Stimulated activated CD4-positive, alpha-beta T cell treated with anti-CD3 and anti-CD28 coated beads, Interleukin-4, amount 100 ng/mL, for 1 hour (primary cell): Measurements from ENCODE around the gene MCHR1.
"Not testable (repeated sequence)": the region's sequence is repeated elsewhere in the genome, so short reads cannot be mapped to it uniquely, and the experiment has no call there.

Source experiments
- DNase-seq: peaks from one replicate; pipeline ENCODE4 v3.0.0-alpha.2; 2020

MCHR1 gene

DNA sequence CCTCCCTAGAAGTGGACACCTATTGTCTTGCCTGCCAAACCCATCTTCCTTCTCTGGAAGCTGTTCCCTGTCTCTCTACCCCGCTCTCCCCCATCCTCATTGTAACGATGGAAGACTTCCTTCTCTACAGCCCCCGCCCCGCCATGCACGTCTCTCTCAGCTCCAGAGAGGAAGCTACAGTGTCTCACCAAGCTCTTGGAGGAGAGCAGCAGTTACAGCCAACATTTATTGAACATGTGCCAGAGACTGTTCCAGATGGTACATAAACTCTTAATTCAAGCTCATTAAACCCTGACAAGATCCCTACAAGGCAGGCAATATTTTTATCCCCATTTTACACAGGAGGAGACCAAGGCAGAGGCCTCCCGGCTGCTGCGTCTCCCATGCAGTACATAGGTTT is 15.1 kb downstream of the MCHR1 start:
- DNase-seq: no peak

DNA sequence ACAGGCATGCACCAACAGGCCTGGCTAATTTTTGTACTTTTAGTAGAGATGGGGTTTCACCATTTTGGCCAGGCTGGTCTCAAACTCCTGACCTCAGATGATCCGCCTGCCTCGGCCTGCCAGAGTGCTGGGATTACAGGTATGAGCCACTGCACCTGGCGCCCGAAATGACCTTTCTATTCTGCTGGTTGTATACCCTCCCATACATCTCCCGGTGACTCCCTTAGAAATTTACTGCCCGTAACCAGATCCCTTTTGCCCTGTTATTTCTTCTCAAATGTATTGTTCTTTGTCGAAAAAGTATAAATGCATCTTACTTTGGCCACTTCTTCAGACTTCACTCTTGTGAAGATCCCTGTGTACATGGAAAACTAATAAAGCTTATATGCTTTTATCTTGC is 22.0 kb downstream of the MCHR1 start:
- DNase-seq: no peak

DNA sequence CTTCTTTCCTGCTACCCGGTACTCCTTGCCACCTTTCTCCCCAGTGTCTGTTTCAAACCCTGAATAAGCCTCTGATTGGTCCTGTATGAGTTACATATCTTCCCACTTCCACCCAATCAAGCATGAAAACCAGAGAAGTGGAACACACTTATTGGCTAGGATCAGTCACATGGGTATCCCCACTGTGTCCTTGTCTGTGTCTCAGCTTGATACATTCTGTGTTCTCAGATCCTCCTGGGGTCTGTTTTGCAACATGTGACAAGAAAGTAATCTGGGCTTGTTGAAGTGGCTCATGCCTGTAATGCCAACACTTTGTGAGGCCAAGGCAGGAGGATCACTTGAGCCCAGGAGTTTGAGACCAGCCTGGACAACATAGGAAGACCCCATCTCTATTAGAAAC is 23.9 kb downstream of the MCHR1 start:
- no peak for DNase-seq

DNA sequence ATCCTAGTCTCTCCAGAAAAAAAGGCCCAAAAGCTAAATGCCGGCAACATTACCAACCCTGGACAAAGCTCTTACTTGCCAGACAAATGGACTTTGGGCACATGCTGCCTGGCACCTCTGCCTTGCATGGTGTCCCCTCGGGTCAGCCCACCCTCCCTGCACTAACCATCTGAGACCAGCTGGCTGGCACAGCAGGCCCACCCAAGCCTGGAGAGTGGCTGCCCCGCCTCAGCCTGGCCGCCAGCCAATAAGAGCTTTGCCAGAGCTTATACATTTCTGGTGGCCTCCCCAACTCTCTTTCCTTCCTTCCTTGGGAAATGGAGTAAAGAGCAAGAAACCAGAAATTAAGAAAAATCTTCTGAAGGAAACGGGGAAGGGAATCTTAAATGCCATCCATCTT is 24.5 kb downstream of the MCHR1 start:
- DNase-seq: no peak

DNA sequence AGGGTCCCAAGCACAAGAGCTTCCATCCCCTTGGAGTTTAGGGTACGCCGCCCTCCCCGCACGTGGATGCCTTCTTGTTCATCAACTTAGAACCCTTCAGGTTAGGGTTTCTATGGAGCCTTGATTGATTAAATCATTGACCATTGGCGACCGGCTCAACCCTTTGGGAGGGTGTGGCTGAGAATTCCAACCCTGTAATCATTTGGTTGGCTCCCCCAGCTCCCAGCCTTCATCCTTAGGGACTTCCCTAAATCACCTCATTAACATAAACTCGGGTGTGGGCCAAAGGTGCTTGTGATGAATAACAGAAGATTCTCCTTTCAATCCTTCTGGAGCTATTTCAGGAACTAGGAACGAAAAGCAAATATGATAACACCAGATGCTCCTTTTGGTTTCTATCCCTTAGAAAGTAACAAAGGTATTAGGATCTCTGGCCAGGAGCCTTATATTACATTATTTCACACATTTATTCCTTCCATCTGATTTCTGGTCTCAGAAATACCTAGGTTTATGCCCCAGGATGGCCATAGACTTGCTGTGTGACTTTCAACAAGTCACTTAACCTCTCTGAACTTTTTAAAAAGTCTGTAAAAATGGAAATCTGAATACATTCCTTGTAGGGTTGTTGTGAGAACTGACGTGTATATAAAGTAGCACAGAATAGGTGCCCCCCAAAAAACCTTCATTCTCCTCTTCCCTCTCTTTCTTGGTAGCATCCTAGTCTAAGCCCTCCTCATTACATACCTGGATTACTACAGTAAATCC is 26.8 kb downstream of the MCHR1 start:
- no peak for DNase-seq

DNA sequence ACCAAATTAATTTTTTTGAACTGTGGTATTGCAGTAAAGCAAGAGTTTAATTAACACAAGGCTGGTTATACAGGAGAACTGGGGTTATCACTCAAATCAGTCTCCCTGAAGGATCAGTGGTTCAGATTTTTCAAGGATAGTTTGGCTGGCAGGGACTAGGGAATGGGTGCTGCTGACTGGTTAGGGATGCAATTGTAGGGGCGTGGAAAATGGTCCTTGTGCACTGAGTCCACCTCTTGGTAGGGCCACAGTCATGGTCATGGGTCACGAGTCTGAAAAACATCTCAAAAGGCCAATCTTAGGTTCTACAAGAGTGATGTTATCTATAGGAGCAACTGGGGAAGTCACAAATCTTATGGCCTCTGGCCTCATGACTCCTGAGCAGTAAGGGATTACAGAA is 27.9 kb downstream of the MCHR1 start:
- DNase-seq: no peak

DNA sequence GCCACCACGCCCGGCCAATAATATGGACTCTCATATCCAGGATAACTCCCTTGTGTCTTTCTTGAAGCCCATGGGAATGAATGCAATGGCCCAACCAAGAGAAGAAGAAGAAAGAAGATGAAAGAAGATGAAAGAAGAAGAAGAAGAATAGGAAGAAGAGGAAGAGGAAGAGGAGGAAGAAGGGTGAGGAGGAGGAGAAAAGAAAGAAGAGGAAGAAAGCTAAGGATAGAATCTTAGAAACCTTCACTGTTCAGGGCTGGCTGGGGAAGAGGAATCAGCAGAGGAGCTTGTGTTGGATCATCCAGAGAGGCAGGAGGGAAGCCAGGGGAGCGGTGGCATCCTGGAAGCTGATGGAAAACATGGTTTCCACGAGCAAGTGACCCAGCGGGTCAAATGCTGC is 28.9 kb downstream of the MCHR1 start:
- no peak for DNase-seq

DNA sequence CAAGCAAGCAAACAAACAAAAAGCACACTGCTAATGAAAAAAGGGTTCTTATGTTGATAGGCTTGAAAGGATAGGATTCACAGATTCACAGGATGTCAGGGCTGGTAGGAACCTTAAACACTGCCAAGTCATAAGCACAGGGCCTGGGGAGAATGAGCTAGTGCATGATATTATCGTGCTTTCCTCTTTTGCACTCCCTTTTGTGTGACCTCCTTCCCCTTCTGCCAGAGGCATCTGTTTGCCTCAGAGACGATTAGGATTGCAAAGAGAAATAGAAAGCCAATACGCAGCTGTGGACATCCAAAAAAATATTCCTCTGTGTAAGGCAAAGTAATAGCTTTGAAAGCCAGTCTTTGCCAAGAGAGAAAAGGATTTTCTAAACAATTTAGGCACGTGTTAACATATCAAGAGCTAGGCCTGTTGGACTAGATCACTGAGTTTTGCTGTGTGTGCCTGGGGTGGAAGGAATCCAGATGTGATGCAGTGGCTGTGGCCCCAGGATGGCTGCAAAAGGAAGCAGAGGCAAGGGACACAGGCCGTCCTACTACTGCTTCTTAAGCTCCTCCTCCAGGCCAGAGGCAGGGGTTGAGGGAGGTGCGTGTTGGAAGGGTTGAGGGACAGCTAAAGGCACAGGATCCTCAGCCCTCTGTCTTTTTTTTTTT is 30.6 kb downstream of the MCHR1 start:
- no peak for DNase-seq

DNA sequence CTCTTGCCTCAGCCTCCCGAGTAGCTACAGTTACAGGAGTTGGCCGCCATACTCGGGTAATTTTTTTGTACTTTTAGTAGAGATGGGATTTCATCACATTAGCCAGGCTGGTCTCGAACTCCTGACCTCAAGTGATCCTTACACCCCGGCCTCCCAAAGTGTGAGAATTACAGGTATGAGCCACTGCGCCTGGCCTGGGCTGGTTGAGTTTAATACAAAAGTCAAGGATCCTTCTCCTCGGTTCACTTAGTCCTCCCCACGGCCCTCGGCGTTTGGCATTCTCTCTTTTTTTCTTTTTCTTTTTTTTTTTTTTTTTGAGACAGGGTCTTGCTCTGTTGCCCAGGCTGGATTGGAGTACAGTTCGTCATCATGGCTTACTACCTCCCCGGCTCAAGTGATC is 33.0 kb downstream of the MCHR1 start:
- no peak for DNase-seq

DNA sequence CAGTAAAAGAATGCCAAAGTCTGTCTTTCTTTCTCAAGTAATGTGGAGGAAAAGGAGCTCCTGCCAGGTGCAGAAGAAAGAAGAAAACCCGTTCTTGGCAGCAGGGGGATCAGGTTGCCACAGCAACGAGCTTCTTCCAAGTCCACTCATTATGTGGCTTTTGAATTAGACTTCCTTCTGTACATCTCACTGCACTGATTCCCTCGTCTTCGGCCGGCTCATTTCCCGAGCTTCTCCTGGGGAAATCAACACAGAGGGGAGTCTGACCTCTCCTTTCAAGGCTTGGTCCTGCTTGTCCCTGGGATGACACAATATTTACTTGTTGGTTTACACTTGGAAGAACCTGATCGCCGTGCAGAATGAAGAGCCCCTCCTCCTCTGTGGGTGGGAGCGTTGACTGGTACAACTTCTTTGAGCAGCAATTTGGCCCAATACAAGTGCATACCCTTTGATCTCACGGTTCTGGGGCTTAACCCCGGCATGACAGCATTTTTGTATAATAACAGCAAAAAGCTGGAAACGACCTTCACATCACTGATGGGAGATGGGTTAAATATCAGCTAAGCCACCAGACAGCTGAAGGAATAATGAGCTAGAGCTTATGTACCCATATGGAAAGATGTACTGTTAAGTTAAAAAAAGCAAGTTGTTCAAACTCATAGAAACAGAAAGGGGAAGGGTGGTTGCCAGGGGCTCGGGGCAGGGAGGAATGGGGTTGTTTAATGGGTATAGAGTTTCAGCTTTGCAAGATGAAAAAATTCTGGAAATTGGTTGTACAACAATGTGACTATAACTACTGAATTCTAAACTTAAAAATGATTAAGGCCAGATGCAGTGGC is 35.4 kb downstream of the MCHR1 start:
- no peak for DNase-seq

DNA sequence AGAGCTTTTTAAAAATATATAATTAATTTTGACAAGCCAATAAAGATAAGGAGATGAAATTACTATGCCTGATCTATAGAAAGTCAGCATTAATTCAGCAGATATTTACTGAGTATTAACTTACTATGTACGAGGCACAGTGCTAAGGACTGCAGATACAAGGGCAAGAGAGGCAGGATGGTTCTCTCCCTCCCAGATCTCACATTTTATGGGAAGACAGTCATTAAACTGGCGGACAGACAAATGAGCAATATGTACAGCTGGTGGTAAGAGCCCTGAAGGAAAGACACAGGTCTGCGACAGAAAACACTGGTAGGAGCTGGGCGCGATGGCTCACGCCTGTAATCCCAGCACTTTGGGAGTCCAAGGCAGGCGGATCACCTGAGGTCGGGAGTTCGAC is 36.8 kb downstream of the MCHR1 start:
- DNase-seq: no peak

DNA sequence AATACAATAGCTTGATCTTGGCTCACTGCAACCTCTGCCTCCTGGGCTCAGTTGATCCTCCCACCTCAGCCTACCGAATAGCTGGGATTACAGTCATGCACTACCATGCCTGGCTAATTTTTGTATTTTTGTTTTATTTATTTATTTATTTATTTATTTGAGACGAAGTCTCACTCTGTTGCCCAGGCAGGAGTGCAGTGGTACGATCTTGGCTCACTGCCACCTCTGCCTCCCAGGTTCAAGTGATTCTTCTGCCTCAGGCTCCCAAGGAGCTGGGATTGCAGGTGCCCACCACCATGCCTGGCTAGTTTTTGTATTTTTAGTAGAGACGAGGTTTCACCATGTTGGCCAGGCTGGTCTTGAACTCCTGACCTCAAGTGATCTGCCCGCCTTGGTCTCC is 38.4 kb downstream of the MCHR1 start:
- not testable (repeated sequence) for DNase-seq

DNA sequence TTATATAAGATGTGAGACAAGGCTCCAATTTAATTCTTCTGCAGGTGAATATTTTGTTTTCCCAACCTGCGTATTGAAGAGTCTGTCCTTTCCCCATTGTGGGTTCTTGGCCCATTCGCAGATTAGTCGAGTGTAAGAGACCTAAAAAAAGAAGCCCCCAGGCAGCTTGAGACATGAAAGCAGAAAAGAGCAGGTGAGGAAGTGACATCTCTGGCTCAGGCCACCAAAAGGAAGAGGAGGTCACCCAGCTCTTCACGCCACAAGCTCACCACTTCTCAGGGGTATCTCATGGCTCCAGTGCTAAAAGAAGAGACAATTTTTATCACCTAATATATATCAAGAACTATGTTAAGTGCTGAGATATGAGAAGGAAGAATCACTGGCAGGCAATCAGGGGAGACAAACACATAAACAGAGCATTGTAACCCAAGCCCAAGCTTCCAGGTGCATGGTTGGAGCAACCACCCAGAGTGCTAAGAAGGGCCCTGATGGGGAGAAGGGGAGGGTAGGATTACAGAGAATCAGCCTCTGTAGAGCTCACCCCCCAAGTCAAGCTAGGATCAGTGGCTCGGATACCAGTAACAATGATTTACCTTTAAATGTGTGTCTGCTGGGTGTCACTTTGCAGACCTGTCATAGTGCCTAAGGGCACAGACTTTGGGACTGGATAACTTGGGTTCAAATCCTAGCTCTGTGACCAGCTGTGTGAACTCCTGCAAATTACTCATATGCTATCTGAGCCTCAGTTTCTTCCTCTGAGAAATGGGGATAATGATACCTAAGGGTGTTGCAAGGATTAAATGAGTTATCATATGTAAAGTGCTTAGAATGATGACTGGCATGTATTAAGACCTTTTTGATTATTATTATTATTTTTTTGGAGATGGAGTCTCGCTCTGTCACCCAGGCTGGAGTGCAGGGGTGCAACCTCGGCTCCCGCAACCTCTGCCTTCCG is 39.2 kb downstream of the MCHR1 start:
- DNase-seq: no peak

DNA sequence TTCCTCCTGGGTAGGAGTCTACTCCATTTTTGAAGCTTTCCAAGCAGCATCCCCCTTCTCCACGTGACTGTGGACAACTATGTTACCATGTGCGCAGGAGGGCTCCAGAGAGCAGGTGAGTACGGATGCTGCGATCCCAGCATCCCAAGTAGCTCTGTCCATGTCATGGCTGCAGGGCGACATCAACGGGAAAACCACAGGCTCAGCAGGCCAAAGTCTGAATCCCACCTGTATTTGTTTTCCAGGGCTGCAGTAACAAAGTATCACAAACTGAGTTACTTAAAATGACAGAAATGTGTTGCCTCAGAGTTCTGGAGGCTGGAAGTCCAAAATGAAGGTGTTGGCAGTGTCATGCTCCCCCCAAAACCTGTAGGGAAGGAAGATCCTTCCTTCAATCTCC is 40.3 kb downstream of the MCHR1 start:
- no peak for DNase-seq

DNA sequence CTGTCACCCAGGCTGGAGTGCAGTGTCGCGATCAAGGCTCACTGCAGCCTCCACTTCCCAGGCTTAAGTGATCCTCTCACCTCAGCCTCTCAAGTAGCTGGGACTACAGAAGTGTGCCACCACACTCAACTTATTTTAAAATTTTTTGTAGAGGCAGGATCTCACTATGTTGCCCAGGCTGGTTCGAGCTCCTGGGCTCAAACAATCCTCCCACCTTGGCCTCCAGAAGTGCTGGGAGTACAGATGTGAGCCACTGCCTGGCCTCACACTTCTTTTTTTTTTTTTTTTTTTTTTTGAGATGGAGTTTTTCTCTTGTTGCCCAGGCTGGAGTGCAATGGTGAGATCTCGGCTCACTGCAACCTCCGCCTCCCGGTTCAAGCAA is 40.9 kb downstream of the MCHR1 start:
- DNase-seq: not testable (repeated sequence)

DNA sequence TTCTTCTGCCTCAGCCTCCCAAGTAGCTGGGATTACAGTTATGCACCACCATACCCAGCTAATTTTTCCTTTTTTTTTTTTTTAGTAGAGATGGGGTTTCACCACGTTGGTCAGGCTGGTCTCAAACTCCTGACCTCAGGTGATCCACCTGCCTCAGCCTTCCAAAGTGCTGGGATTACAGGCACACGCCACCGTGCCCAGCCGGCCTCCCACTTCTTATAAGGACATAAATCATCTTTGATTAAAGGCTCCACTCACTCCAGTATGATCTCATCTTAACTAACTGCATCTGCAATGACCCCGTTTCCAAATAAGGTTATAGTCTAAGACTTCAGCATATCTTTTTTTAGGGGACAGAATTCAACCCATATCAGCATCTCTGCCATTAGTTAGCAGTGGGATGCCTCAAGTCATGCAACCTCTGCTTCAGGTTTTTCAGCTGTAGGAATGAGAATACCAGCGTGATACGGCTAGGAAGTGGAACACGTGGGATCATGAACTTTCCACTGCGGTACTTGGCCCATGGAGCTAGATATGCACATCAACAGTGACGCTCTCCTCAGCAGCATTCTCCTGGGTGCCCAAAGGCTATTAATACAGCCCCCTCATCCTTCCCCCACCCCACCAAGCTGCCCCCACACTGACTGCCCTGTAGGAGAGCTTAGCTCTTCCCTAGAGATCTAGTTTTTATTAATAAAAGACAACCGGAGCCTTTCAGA is 41.4 kb downstream of the MCHR1 start:
- no peak for DNase-seq

DNA sequence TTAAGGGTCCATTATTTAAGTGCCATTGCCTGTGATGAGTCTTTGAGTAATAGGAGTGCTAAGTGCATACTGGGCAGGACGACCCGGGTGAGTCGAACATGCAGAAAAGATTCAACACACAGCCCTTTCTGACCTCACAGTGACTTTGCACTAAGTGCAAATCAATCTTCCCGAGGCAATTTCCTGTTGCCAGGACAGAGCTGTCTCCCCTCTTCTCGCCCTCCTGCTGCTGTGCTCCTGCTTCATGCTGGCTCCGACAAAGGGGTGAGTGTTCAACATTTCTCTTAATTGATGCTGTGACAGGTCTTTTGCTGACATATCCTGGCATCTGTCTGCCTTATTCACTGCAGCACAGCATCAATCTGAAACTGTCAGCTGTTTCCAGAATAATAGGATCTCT is 42.0 kb downstream of the MCHR1 start:
- DNase-seq: no peak

DNA sequence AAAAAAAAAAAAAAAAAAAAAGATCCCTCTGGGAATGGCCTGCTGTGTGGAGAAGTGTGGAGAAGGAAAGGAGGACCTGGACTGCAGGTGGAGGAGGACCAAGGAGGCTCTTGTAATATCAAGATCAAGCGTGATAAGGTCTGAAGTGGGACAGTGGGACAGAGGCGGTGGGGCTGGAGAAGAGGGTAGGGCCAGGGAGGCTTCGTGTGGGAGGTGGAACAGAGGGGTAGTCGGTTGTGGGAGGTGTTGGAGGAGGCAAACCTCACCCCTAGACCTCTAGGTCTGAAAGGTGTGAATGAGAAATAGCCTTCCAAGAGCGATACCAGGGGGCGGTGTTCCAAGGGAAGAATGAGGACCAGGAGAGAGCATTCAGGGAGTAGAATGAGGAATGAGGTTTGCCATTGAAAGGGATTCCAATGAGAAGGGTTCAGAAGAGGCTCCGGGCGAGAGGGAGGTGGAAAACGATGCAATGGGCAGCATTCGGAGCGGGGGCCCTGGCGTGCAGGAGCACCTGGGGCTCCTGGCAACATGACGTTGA is 44.2 kb downstream of the MCHR1 start:
- no peak for DNase-seq

DNA sequence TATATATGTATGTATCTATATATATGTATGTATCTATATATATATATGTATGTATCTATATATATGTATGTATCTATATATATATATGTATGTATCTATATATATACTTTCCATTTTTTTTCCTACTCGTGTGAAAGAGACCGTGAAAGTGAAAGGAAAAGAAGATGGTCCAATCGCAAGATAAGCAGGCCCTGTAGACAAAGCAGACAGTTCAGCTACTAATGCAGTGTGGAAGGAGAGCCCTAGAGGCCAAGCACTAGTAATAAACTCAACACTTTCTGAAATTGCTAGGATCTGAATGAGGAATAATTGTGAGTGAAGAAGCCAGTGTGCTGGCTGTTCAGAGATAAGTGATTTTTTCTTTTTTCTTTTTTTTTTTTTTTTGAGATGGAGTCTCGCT is 47.2 kb downstream of the MCHR1 start:
- no peak for DNase-seq

DNA sequence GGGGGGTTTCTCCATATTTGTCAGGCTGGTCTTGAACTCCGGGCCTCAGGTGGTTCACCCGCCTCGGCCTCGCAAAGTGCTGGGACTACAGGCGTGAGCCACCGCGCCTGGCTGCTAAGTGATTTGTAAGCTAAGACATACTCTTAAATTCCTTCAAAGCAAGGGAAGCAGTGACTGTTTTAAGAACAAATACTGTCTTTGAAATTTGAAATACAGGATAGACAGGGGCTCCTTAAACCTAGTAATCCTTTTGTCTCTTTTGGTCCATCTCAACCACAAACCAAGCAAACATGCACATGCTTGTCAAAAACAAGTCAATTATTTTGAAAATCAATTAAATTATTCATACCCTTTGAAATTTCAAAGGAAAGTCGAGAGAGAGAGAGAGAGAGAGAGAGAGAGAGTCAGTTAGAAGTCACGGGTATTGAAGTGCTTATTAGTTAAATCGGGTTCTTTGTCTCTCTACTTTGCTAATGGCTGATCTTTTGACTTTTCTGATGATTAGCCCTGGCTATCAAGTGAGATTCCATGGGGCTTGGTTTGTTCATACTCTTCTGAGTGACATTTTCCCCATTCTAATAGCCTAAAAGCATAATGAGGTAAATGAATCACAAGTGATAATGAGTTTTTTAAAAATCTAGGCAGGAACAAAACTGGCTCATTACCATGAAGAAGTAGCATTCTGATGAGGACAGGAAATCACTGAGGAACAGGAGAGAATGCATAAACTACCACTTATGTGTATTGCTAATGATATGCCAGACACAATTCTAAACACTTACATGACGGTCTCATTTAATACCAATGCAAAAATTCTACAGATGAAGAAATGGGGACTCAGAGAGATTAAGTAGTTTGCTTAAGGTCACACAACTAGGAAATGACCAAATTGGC is 48.0 kb downstream of the MCHR1 start:
- DNase-seq: no peak
